Activated B cell treated with CpG ODN at 0.5 μM for 24 hours (primary cell): ENCODE measurements around the gene SCLT1. TPM values are rescaled to one million over a fixed set of nuclear protein-coding genes. Genes with fewer than 3 reads are reported as not detected.

Experiments
- ATAC-seq: fragments of 200-7000 bp; cut with Tn5 transposase; one replicate; pipeline ENCODE4 v1.10.0; 2021; ENCODE audit warnings: low read depth, mild to moderate bottlenecking, moderate library complexity
- CTCF ChIA-PET: fragments of 350-600 bp; sonication (Branson Sonifier 250); formaldehyde crosslinking; loops from one replicate; lab custom pipeline; 2021; ENCODE audit warnings: antibody characterized with exemption; lab: Charles Lee
- POLR2A ChIA-PET: fragments of 350-600 bp; sonication (Branson Sonifier 250); formaldehyde crosslinking; loops from one replicate; lab custom pipeline; 2021; ENCODE audit warnings: antibody characterized with exemption; lab: Charles Lee
- DNase-seq: peaks from one replicate; pipeline ENCODE4 v3.0.0; 2022
- H3K27ac Mint-ChIP-seq: one replicate; pipeline ENCODE4 v1.8.0; 2020; ENCODE audit warnings: mixed read lengths
- H3K27me3 Mint-ChIP-seq: one replicate; pipeline ENCODE4 v1.8.0; 2021; ENCODE audit warnings: mixed read lengths
- H3K36me3 Mint-ChIP-seq: one replicate; pipeline ENCODE4 v1.8.0; 2021; ENCODE audit warnings: low read depth, mixed read lengths
- H3K4me1 Mint-ChIP-seq: one replicate; pipeline ENCODE4 v1.8.0; 2021; ENCODE audit warnings: mixed read lengths
- H3K4me3 Mint-ChIP-seq: one replicate; pipeline ENCODE4 v1.8.0; 2020; ENCODE audit warnings: mild to moderate bottlenecking, mixed read lengths
- H3K9me3 Mint-ChIP-seq: one replicate; pipeline ENCODE4 v1.8.0; 2020; ENCODE audit warnings: mixed read lengths
- intact Hi-C: fragments of 100-400 bp; cut with micrococcal nuclease; formaldehyde crosslinking; loops from one replicate; pipeline ENCODE4 v1.15.1; 2024
- total RNA-seq: library from RNA; stranded (reverse); gene quantifications from 2 replicates; pipeline ENCODE4 v1.2.3, GENCODE V29; 2022
- TF ChIP-seq, protein P1 (sequence below): fragments of 200-600 bp; IDR thresholded peaks from one replicate; pipeline ENCODE4 v1.8.0; 2022; ENCODE audit warnings: antibody characterized with exemption, mild to moderate bottlenecking

Gene SCLT1
- total RNA-seq, 1 donor from 2014 or later, result 24.5 TPM

DNA sequence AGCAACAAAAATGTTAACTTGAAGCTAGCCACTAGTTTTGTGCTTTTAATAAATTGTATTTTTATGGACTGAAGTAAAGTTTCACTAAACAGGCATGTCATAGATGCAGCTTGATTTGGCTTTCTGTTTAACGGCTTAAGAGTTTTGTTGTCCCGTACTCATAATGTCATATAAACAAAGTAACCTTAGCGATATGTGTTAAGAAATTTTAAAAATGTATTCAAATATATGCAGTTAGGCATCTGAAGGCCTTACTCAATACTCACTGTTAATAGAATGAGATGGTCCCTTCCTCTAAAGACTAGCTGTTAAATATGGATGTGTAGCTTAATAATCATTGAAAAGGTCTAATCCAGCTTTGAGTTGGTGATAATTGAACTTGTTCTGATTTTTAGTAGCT lies 1.0 kb upstream of the SCLT1 start:
- POLR2A ChIA-PET, result interaction anchor here (2.0 to 2.1 kb wide), 2 partner anchors 1033 to 1129 kb away, joined by 11 to 12 read pairs; partner anchors contain the start of genes ABHD18, LARP1B and MFSD8
- CTCF ChIA-PET, result interaction anchor here (1.2 kb wide), 1 partner anchor 285 kb away, joined by 3 read pairs; no protein-coding TSS in a partner anchor

DNA sequence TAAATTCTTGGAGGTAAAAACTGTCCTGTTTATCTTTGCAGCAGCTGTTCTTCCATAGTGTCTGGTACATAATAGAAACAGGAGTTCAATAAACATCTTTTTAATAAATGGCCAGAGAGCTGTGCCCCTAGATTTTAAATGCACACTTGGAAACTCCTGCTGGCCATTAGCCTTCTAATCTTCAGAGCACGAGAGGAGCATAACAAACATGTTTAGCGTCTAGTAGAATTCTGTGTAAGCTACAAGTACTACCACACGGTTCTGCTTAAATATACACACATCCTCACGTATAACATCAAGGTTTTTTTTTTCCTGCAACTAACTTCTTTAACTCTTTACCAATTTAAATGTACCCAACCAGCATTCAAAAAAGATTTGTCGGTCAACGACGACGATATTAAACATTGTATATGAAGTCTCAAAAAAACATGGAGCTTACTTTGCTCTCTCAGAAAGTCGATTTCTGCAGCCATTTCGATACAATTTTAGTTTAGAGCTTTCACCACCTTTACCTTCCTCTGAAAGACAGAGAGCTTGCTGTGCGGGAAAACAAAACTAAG lies 628 bp downstream of the SCLT1 start:
- CTCF ChIA-PET, result interaction anchor here (1.2 kb wide), 1 partner anchor 283 kb away, joined by 3 read pairs; no protein-coding TSS in a partner anchor
- POLR2A ChIA-PET, result interaction anchor here (0.6 to 2.1 kb wide), 10 partner anchors 10 to 1128 kb away, joined by 3 to 15 read pairs (median 5); partner anchors contain the start of genes ABHD18, JADE1, LARP1B and MFSD8
- Mint-ChIP-seq H3K27ac (no peak overlapping the region), H3K27me3 (no peaks in the 10 kb centered on the region), H3K4me3 (no peak overlapping the region), H3K4me1 (peaks cover 45% of the 10 kb centered on the region), H3K9me3 (no peaks in the 10 kb centered on the region), H3K36me3 (peaks cover 4% of the 10 kb centered on the region)
- no peak for DNase-seq
- ATAC-seq, result no peak
- intact Hi-C loops, result loop anchor here (1.0 to 2.0 kb wide), 6 partner anchors 176 to 1212 kb away; partner anchors contain the start of genes ABHD18, LARP1B, MFSD8 and PLK4
- TF ChIP-seq, protein P1, sequence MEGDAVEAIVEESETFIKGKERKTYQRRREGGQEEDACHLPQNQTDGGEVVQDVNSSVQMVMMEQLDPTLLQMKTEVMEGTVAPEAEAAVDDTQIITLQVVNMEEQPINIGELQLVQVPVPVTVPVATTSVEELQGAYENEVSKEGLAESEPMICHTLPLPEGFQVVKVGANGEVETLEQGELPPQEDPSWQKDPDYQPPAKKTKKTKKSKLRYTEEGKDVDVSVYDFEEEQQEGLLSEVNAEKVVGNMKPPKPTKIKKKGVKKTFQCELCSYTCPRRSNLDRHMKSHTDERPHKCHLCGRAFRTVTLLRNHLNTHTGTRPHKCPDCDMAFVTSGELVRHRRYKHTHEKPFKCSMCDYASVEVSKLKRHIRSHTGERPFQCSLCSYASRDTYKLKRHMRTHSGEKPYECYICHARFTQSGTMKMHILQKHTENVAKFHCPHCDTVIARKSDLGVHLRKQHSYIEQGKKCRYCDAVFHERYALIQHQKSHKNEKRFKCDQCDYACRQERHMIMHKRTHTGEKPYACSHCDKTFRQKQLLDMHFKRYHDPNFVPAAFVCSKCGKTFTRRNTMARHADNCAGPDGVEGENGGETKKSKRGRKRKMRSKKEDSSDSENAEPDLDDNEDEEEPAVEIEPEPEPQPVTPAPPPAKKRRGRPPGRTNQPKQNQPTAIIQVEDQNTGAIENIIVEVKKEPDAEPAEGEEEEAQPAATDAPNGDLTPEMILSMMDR, result no peak

More for the DNA sequence above, 1.0 kb upstream of the SCLT1 start:
- Mint-ChIP-seq H3K27me3 (no peaks in the 10 kb centered on the region), H3K36me3 (peaks cover 4% of the 10 kb centered on the region), H3K9me3 (no peaks in the 10 kb centered on the region), H3K4me3 (no peak overlapping the region), H3K27ac (no peak overlapping the region), H3K4me1 (peaks cover 37% of the 10 kb centered on the region)
- TF ChIP-seq, protein P1, result no peak
- DNase-seq, result no peak
- intact Hi-C loops, result no loop called here
- no peak for ATAC-seq

DNA sequence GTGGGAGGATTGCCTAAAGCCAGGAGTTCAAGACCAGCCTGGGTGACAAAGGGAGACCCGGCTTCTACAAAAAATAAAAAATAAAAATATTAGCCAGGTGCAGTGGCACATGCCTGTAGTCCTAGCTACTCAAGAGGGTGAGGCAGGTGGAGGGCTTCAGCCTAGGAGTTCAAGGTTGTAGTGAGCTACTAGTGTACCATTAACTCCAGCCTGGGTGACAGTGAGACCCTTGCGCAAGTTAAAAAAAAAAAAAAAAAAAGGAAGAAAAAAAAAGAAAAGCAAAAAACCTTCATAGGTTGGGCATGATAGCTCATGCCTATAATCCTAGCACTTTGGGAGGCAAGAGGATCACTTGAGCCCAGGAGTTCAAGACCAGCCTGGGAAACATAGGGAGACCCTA lies 5.8 kb downstream of the SCLT1 start:
- no peak for DNase-seq
- TF ChIP-seq, protein P1, result no peak
- intact Hi-C loops, result no loop called here
- Mint-ChIP-seq H3K9me3 (peaks cover 10% of the 10 kb centered on the region), H3K4me3 (no peak overlapping the region), H3K36me3 (peaks cover 6% of the 10 kb centered on the region), H3K4me1 (peaks cover 22% of the 10 kb centered on the region), H3K27ac (no peak overlapping the region), H3K27me3 (no peaks in the 10 kb centered on the region)
- CTCF ChIA-PET, result no interaction called here
- ATAC-seq, result no peak
- POLR2A ChIA-PET, result interaction anchor here (0.7 kb wide), 1 partner anchor 40 kb away, joined by 8 read pairs; no protein-coding TSS in a partner anchor

- ChIA-PET CTCF (no interaction called here), POLR2A (no interaction called here)
- no peak for ATAC-seq
- Mint-ChIP-seq H3K36me3 (peaks cover 23% of the 10 kb centered on the region), H3K27ac (no peak overlapping the region), H3K9me3 (peaks cover 17% of the 10 kb centered on the region), H3K4me1 (peaks cover 22% of the 10 kb centered on the region), H3K27me3 (no peaks in the 10 kb centered on the region), H3K4me3 (no peak overlapping the region)
- intact Hi-C loops, result no loop called here
- TF ChIP-seq, protein P1, result no peak
- DNase-seq, result no peak
Observed at GRCh38 chr4:129085472-129085871, 7.9 kb downstream of the SCLT1 start.

- H3K27ac Mint-ChIP-seq, result no peak overlapping the region
- no peak for DNase-seq
- peaks cover 10% of the 10 kb centered on the region for H3K4me1 Mint-ChIP-seq
- TF ChIP-seq, protein P1, result no peak
- intact Hi-C loops, result no loop called here
- ChIA-PET POLR2A (interaction anchor here (1.4 kb wide), 1 partner anchor 10 kb away, joined by 4 read pairs; no protein-coding TSS in a partner anchor), CTCF (no interaction called here)
- peaks cover 26% of the 10 kb centered on the region for H3K9me3 Mint-ChIP-seq
- peaks cover 44% of the 10 kb centered on the region for H3K36me3 Mint-ChIP-seq
- H3K27me3 Mint-ChIP-seq, result no peaks in the 10 kb centered on the region
- no peak for ATAC-seq
- H3K4me3 Mint-ChIP-seq, result no peak overlapping the region
Observed at GRCh38 chr4:129082302-129082701, 11.0 kb downstream of the SCLT1 start.
